ENCODE data around the gene HNRNPH1.

The HNRNPH1 gene

GRCh38 chr5:179605026-179605833 lies 18.2 kb downstream of the HNRNPH1 start:
- peaks cover 44% of the 10 kb centered on the region for H3K36me3 ChIP-seq (ENCODE audit: control insufficient read depth, insufficient read depth, low read length)
- no peak overlapping the region for H3K4me3 ChIP-seq (ENCODE audit: insufficient read depth, low read depth, low read length, poor library complexity, severe bottlenecking)
- peaks cover 24% of the 10 kb centered on the region for H3K4me1 ChIP-seq (ENCODE audit: control insufficient read depth, insufficient read depth, low read length, poor library complexity, severe bottlenecking)
- H3K9me3 ChIP-seq (ENCODE audit: control insufficient read depth, low read length) = no peaks in the 10 kb centered on the region
- H3K27me3 ChIP-seq (replicated peaks; ENCODE audit: control insufficient read depth, insufficient read depth, low read length, poor library complexity, severe bottlenecking) = no peaks in the 10 kb centered on the region
- no peak overlapping the region for H3K27ac ChIP-seq (ENCODE audit: insufficient read depth, low read length, poor library complexity, severe bottlenecking)
- no peak for DNase-seq

- Histone ChIP-seq H3K4me3 (ENCODE audit: insufficient read depth, low read depth, low read length, poor library complexity, severe bottlenecking) (no peak overlapping the region), H3K9me3 (ENCODE audit: control insufficient read depth, low read length) (no peaks in the 10 kb centered on the region), H3K4me1 (ENCODE audit: control insufficient read depth, insufficient read depth, low read length, poor library complexity, severe bottlenecking) (peaks cover 8% of the 10 kb centered on the region), H3K27me3 (replicated peaks; ENCODE audit: control insufficient read depth, insufficient read depth, low read length, poor library complexity, severe bottlenecking) (no peaks in the 10 kb centered on the region), H3K36me3 (ENCODE audit: control insufficient read depth, insufficient read depth, low read length) (peaks cover 48% of the 10 kb centered on the region), H3K27ac (ENCODE audit: insufficient read depth, low read length, poor library complexity, severe bottlenecking) (no peak overlapping the region)
- no peak for DNase-seq
Measured at GRCh38 chr5:179603308-179603707, 20.2 kb downstream of the HNRNPH1 start.

GRCh38 chr5:179601871-179602625 lies 21.4 kb downstream of the HNRNPH1 start:
- peaks cover 47% of the 10 kb centered on the region for H3K36me3 ChIP-seq (ENCODE audit: control insufficient read depth, insufficient read depth, low read length)
- no peaks in the 10 kb centered on the region for H3K27me3 ChIP-seq (replicated peaks; ENCODE audit: control insufficient read depth, insufficient read depth, low read length, poor library complexity, severe bottlenecking)
- no peak for DNase-seq
- H3K9me3 ChIP-seq (ENCODE audit: control insufficient read depth, low read length) = no peaks in the 10 kb centered on the region
- no peak overlapping the region for H3K27ac ChIP-seq (ENCODE audit: insufficient read depth, low read length, poor library complexity, severe bottlenecking)
- H3K4me3 ChIP-seq (ENCODE audit: insufficient read depth, low read depth, low read length, poor library complexity, severe bottlenecking) = no peak overlapping the region
- H3K4me1 ChIP-seq (ENCODE audit: control insufficient read depth, insufficient read depth, low read length, poor library complexity, severe bottlenecking) = no peaks in the 10 kb centered on the region

- Histone ChIP-seq H3K36me3 (ENCODE audit: control insufficient read depth, insufficient read depth, low read length) (peaks cover 47% of the 10 kb centered on the region), H3K4me1 (ENCODE audit: control insufficient read depth, insufficient read depth, low read length, poor library complexity, severe bottlenecking) (no peaks in the 10 kb centered on the region), H3K9me3 (ENCODE audit: control insufficient read depth, low read length) (no peaks in the 10 kb centered on the region), H3K27ac (ENCODE audit: insufficient read depth, low read length, poor library complexity, severe bottlenecking) (no peak overlapping the region), H3K27me3 (replicated peaks; ENCODE audit: control insufficient read depth, insufficient read depth, low read length, poor library complexity, severe bottlenecking) (no peaks in the 10 kb centered on the region), H3K4me3 (ENCODE audit: insufficient read depth, low read depth, low read length, poor library complexity, severe bottlenecking) (no peak overlapping the region)
- no peak for DNase-seq
Measured at GRCh38 chr5:179599973-179600372, 23.5 kb downstream of the HNRNPH1 start.

- H3K4me1 ChIP-seq (ENCODE audit: control insufficient read depth, insufficient read depth, low read length, poor library complexity, severe bottlenecking) = no peaks in the 10 kb centered on the region
- no peaks in the 10 kb centered on the region for H3K9me3 ChIP-seq (ENCODE audit: control insufficient read depth, low read length)
- no peak overlapping the region for H3K27ac ChIP-seq (ENCODE audit: insufficient read depth, low read length, poor library complexity, severe bottlenecking)
- peaks cover 51% of the 10 kb centered on the region for H3K36me3 ChIP-seq (ENCODE audit: control insufficient read depth, insufficient read depth, low read length)
- no peaks in the 10 kb centered on the region for H3K27me3 ChIP-seq (replicated peaks; ENCODE audit: control insufficient read depth, insufficient read depth, low read length, poor library complexity, severe bottlenecking)
- no peak for DNase-seq
- H3K4me3 ChIP-seq (ENCODE audit: insufficient read depth, low read depth, low read length, poor library complexity, severe bottlenecking) = no peak overlapping the region
Measured at GRCh38 chr5:179599566-179599965, 23.9 kb downstream of the HNRNPH1 start.

GRCh38 chr5:179599100-179599499 lies 24.4 kb downstream of the HNRNPH1 start:
- no peaks in the 10 kb centered on the region for H3K4me1 ChIP-seq (ENCODE audit: control insufficient read depth, insufficient read depth, low read length, poor library complexity, severe bottlenecking)
- H3K27ac ChIP-seq (ENCODE audit: insufficient read depth, low read length, poor library complexity, severe bottlenecking) = no peak overlapping the region
- no peak overlapping the region for H3K4me3 ChIP-seq (ENCODE audit: insufficient read depth, low read depth, low read length, poor library complexity, severe bottlenecking)
- H3K36me3 ChIP-seq (ENCODE audit: control insufficient read depth, insufficient read depth, low read length) = peaks cover 54% of the 10 kb centered on the region
- no peak for DNase-seq
- no peaks in the 10 kb centered on the region for H3K9me3 ChIP-seq (ENCODE audit: control insufficient read depth, low read length)
- no peaks in the 10 kb centered on the region for H3K27me3 ChIP-seq (replicated peaks; ENCODE audit: control insufficient read depth, insufficient read depth, low read length, poor library complexity, severe bottlenecking)

GRCh38 chr5:179596421-179596820 lies 27.1 kb downstream of the HNRNPH1 start:
- Histone ChIP-seq H3K4me3 (ENCODE audit: insufficient read depth, low read depth, low read length, poor library complexity, severe bottlenecking) (no peak overlapping the region), H3K27ac (ENCODE audit: insufficient read depth, low read length, poor library complexity, severe bottlenecking) (no peak overlapping the region), H3K4me1 (ENCODE audit: control insufficient read depth, insufficient read depth, low read length, poor library complexity, severe bottlenecking) (no peaks in the 10 kb centered on the region), H3K9me3 (ENCODE audit: control insufficient read depth, low read length) (no peaks in the 10 kb centered on the region), H3K36me3 (ENCODE audit: control insufficient read depth, insufficient read depth, low read length) (peaks cover 61% of the 10 kb centered on the region), H3K27me3 (replicated peaks; ENCODE audit: control insufficient read depth, insufficient read depth, low read length, poor library complexity, severe bottlenecking) (no peaks in the 10 kb centered on the region)
- DNase-seq = no peak

- Histone ChIP-seq H3K4me3 (ENCODE audit: insufficient read depth, low read depth, low read length, poor library complexity, severe bottlenecking) (no peak overlapping the region), H3K4me1 (ENCODE audit: control insufficient read depth, insufficient read depth, low read length, poor library complexity, severe bottlenecking) (no peaks in the 10 kb centered on the region), H3K27me3 (replicated peaks; ENCODE audit: control insufficient read depth, insufficient read depth, low read length, poor library complexity, severe bottlenecking) (no peaks in the 10 kb centered on the region), H3K9me3 (ENCODE audit: control insufficient read depth, low read length) (no peaks in the 10 kb centered on the region), H3K27ac (ENCODE audit: insufficient read depth, low read length, poor library complexity, severe bottlenecking) (no peak overlapping the region), H3K36me3 (ENCODE audit: control insufficient read depth, insufficient read depth, low read length) (peaks cover 56% of the 10 kb centered on the region)
- DNase-seq = no peak
Measured at GRCh38 chr5:179595916-179596315, 27.6 kb downstream of the HNRNPH1 start.

- DNase-seq = no peak
- Histone ChIP-seq H3K4me1 (ENCODE audit: control insufficient read depth, insufficient read depth, low read length, poor library complexity, severe bottlenecking) (no peaks in the 10 kb centered on the region), H3K4me3 (ENCODE audit: insufficient read depth, low read depth, low read length, poor library complexity, severe bottlenecking) (no peak overlapping the region), H3K27me3 (replicated peaks; ENCODE audit: control insufficient read depth, insufficient read depth, low read length, poor library complexity, severe bottlenecking) (no peaks in the 10 kb centered on the region), H3K9me3 (ENCODE audit: control insufficient read depth, low read length) (no peaks in the 10 kb centered on the region), H3K36me3 (ENCODE audit: control insufficient read depth, insufficient read depth, low read length) (peaks cover 34% of the 10 kb centered on the region), H3K27ac (ENCODE audit: insufficient read depth, low read length, poor library complexity, severe bottlenecking) (no peak overlapping the region)
Measured at GRCh38 chr5:179588166-179588565, 35.3 kb downstream of the HNRNPH1 start.

- H3K27ac ChIP-seq (ENCODE audit: insufficient read depth, low read length, poor library complexity, severe bottlenecking) = no peak overlapping the region
- H3K4me1 ChIP-seq (ENCODE audit: control insufficient read depth, insufficient read depth, low read length, poor library complexity, severe bottlenecking) = no peaks in the 10 kb centered on the region
- peaks cover 33% of the 10 kb centered on the region for H3K36me3 ChIP-seq (ENCODE audit: control insufficient read depth, insufficient read depth, low read length)
- DNase-seq = no peak
- H3K4me3 ChIP-seq (ENCODE audit: insufficient read depth, low read depth, low read length, poor library complexity, severe bottlenecking) = no peak overlapping the region
- H3K27me3 ChIP-seq (replicated peaks; ENCODE audit: control insufficient read depth, insufficient read depth, low read length, poor library complexity, severe bottlenecking) = no peaks in the 10 kb centered on the region
- H3K9me3 ChIP-seq (ENCODE audit: control insufficient read depth, low read length) = no peaks in the 10 kb centered on the region
Measured at GRCh38 chr5:179585941-179586401, 37.5 kb downstream of the HNRNPH1 start.

All from effector memory CD4-positive, alpha-beta T cell (primary cell).